ENCODE data around the gene WDR17. TPM values are rescaled to one million over a fixed set of nuclear protein-coding genes. Genes with fewer than 3 reads are reported as not detected.

Gene WDR17
- total and polyA plus RNA-seq, 2 of the 8 experiments (the other 6 are each of a cell fraction or from before 2014, with no cell fraction given): 1.4 to 3.3 TPM

DNA sequence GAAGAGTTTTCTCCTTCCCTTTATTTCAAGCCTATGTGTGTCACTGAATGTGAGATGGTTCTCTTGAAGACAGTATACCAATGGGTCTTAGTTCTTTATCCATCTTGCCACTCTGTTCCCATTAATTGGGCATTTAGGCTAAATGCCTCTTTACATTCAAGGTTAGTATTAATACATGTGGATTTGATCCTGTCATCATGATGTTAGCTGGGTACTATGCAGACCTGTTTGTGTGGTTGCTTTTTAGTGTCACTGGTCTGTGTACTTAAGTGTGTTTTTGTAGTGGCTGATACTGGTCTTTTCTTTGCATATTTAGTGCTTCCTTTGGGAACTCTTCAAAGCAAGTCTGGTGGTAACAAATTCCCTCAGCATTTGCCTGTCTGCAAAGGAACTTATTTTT, 23.4 kb upstream of the WDR17 start:
- Histone ChIP-seq H3K18ac (ENCODE audit: extremely low read depth, low read length) (no peak overlapping the region), H2BK15ac (ENCODE audit: low read length) (no peak overlapping the region), H3K27ac (ENCODE audit: low read depth, low read length) (no peak overlapping the region), H2AK5ac (ENCODE audit: low read depth, low read length) (no peak overlapping the region), H4K20me1 (replicated peaks in 1 of 2; ENCODE audit: control insufficient read depth in 1 of 2, insufficient read depth in 2 of 2, low read length in 2 of 2) (no peaks in the 10 kb centered on the region), H2BK12ac (ENCODE audit: low read depth, low read length) (no peak overlapping the region), H3K14ac (ENCODE audit: insufficient read length) (no peak overlapping the region), H3K36me3 (ENCODE audit: control insufficient read depth in 2 of 4, insufficient read depth in 4 of 4, low read length in 3 of 4) (no peaks in the 10 kb centered on the region), H3K27me3 (replicated peaks in 1 of 4; ENCODE audit: control insufficient read depth in 3 of 4, extremely low read depth in 1 of 4, insufficient read depth in 3 of 4, low read length in 3 of 4) (no peaks in the 10 kb centered on the region), H3K9ac (replicated peaks in 1 of 4; ENCODE audit: extremely low read depth in 1 of 4, low read depth in 3 of 4, low read length in 3 of 4) (no peak overlapping the region), H2BK120ac (replicated peaks; ENCODE audit: low read depth, low read length) (no peak overlapping the region), H2BK5ac (ENCODE audit: low read depth, low read length) (no peak overlapping the region), H2AFZ (ENCODE audit: low read length) (no peak overlapping the region), H4K5ac (ENCODE audit: insufficient read length, low read depth, low read length) (no peak overlapping the region), H3K79me1 (ENCODE audit: low read depth, low read length) (no peaks in the 10 kb centered on the region), H3K79me2 (ENCODE audit: control insufficient read depth in 1 of 2, insufficient read depth in 2 of 2, low read length in 2 of 2) (no peaks in the 10 kb centered on the region), H3K23me2 (ENCODE audit: low read depth, low read length) (no peaks in the 10 kb centered on the region), H3K4me2 (ENCODE audit: insufficient read depth in 1 of 2, low read depth in 2 of 2, low read length in 2 of 2) (no peak overlapping the region), H3K56ac (replicated peaks; ENCODE audit: insufficient read length, low read depth, low read length) (no peak overlapping the region), H2BK20ac (ENCODE audit: low read length) (no peak overlapping the region), H4K91ac (replicated peaks; ENCODE audit: insufficient read length, low read length) (no peak overlapping the region), H3K4me3 (ENCODE audit: extremely low read depth in 1 of 4, insufficient read depth in 2 of 4, low read depth in 3 of 4, low read length in 4 of 4) (no peak overlapping the region), H3K23ac (ENCODE audit: insufficient read length) (no peak overlapping the region), H4K8ac (ENCODE audit: extremely low read depth, insufficient read depth, low read length) (no peak overlapping the region), H3K4ac (replicated peaks; ENCODE audit: insufficient read length, low read depth, low read length) (no peak overlapping the region), H3K9me3 (ENCODE audit: insufficient read depth in 2 of 2, low read depth in 1 of 2, low read length in 1 of 2) (no peaks in the 10 kb centered on the region), H3K4me1 (replicated peaks in 1 of 4; ENCODE audit: control insufficient read depth in 3 of 4, insufficient read depth in 4 of 4, low read length in 3 of 4) (no peaks in the 10 kb centered on the region)
- DNase-seq (ENCODE audit: low read depth in 1 of 2, low spot score in 2 of 2): no peak
- CTCF ChIA-PET (ENCODE audit: partially characterized antibody): interaction anchor here (0.5 to 1.2 kb wide), 4 partner anchors 16 to 305 kb away, joined by 3 read pairs; no protein-coding TSS in a partner anchor
- TF ChIP-seq ZNF274 (IDR thresholded peaks at IDR 0.05; ENCODE audit: borderline replicate concordance, extremely low read depth, low read length): no peak
- TF ChIP-seq GABPA (IDR thresholded peaks at IDR 0.05; ENCODE audit: borderline replicate concordance, insufficient read depth, low read length): no peak
- TF ChIP-seq TEAD4 (IDR thresholded peaks at IDR 0.05; ENCODE audit: low read depth, low read length): no peak
- no peak for TF ChIP-seq NRF1 (IDR thresholded peaks at IDR 0.05; ENCODE audit: low read depth, low read length)
- TF ChIP-seq SP4 (IDR thresholded peaks at IDR 0.05; ENCODE audit: low read length): no peak
- POLR2A ChIA-PET (ENCODE audit: partially characterized antibody): no interaction called here
- no peak for FAIRE-seq
